ENCODE data around the gene SLC6A7.
"Not testable (repeated sequence)": the region's sequence is repeated elsewhere in the genome, so short reads cannot be mapped to it uniquely, and the experiment has no call there.

Gene SLC6A7

GRCh38 chr5:150222906-150223305, 33.0 kb downstream of the SLC6A7 start:
- DNase-seq, result no peak

- DNase-seq, result no peak
Measured at GRCh38 chr5:150223474-150223873, 33.6 kb downstream of the SLC6A7 start.

- no peak for DNase-seq
Measured at GRCh38 chr5:150224483-150225027, 34.7 kb downstream of the SLC6A7 start.

GRCh38 chr5:150227036-150227435, 37.2 kb downstream of the SLC6A7 start:
- DNase-seq, result no peak

- DNase-seq, result no peak
Measured at GRCh38 chr5:150227606-150228273, 37.9 kb downstream of the SLC6A7 start.

- no peak for DNase-seq
Measured at GRCh38 chr5:150229571-150229970, 39.7 kb downstream of the SLC6A7 start.

GRCh38 chr5:150230842-150231241, 41.0 kb downstream of the SLC6A7 start:
- no peak for DNase-seq

- DNase-seq, result not testable (repeated sequence)
Measured at GRCh38 chr5:150233706-150234105, 43.8 kb downstream of the SLC6A7 start.

- no peak for DNase-seq
Measured at GRCh38 chr5:150234576-150235499, 45.0 kb downstream of the SLC6A7 start.

- no peak for DNase-seq
Measured at GRCh38 chr5:150235500-150235854, 45.6 kb downstream of the SLC6A7 start.

GRCh38 chr5:150236313-150236712, 46.5 kb downstream of the SLC6A7 start:
- DNase-seq, result no peak

GRCh38 chr5:150236981-150237754, 47.3 kb downstream of the SLC6A7 start:
- no peak for DNase-seq

GRCh38 chr5:150238646-150239045, 48.8 kb downstream of the SLC6A7 start:
- DNase-seq, result no peak

- no peak for DNase-seq
Measured at GRCh38 chr5:150239099-150239793, 49.4 kb downstream of the SLC6A7 start.

- DNase-seq, result no peak
Measured at GRCh38 chr5:150239794-150240122, 49.9 kb downstream of the SLC6A7 start.

- DNase-seq, result no peak
Measured at GRCh38 chr5:150241298-150242160, 51.7 kb downstream of the SLC6A7 start.

- no peak for DNase-seq
Measured at GRCh38 chr5:150242251-150242894, 52.5 kb downstream of the SLC6A7 start.

- no peak for DNase-seq
Measured at GRCh38 chr5:150243590-150243989, 53.7 kb downstream of the SLC6A7 start.

GRCh38 chr5:150244209-150244608, 54.3 kb downstream of the SLC6A7 start:
- DNase-seq, result no peak

GRCh38 chr5:150245111-150245789, 55.4 kb downstream of the SLC6A7 start:
- DNase-seq, result no peak

GRCh38 chr5:150245808-150246207, 55.9 kb downstream of the SLC6A7 start:
- no peak for DNase-seq

Measured in SHP77 treated with DMSO at 0.1 percent for 48 hours (cell line).